Vagina (tissue), 2 donors: ENCODE measurements around the gene LPP.

ENCODE experiments used
- CTCF ChIP-seq, 3 experiments: fragments of 450-650 bp in 2 of 3; fragments of 200-600 bp in 1 of 3; sonication (generic) in 1 of 3; IDR thresholded peaks; one replicate each; pipeline ENCODE4 v1.5.1; 2017 to 2019; ENCODE audit warnings: antibody characterized with exemption in 3 of 3, mild to moderate bottlenecking in 2 of 3, moderate library complexity in 2 of 3
- POLR2A ChIP-seq, 2 donors: fragments of 450-650 bp; IDR thresholded peaks; one replicate each; pipeline ENCODE4 v1.6.1; 2017; ENCODE audit warnings: antibody characterized with exemption in 2 of 2, mild to moderate bottlenecking in 2 of 2, moderate library complexity in 2 of 2

- TF ChIP-seq CTCF (IDR thresholded peaks at IDR 0.05) (no peak), POLR2A (IDR thresholded peaks at IDR 0.05) (no peak)
These were observed 530.3 kb downstream of the LPP start for GRCh38 chr3:188684276-188684675.
